ENCODE results near the gene ARRB1. TPM values are rescaled to one million over a fixed set of nuclear protein-coding genes. Genes with fewer than 3 reads are reported as not detected.

Gene ARRB1
- total RNA-seq = 10 to 100 TPM; 27.1 to 30.6 TPM

DNA sequence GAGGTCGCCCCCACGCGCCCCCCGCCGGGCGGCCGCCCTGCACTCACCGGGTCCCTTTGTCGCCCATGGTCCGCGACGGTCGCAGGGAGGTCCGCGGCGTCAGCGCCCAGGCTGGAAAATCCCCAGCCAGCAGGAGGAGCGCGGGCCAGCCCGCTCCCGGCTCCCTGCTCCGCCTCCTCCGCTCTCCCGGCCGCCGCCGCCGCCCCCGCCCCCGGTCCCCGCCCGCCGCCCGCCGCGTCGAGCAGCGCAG is at the start of gene ARRB1:
TSS of gene ARRB1 (minus strand) at position 121 of the 250 bp plus-strand sequence. CDS start at position 67, 54 bp downstream.
- Histone ChIP-seq H3K4me3 (peak within 1 kb of the TSS; percentile 84), H3K27ac (peak within 1 kb of the TSS in 1 of 2 donors; percentile 44), H3K4me1 (ENCODE audit: control insufficient read depth in 1 of 2, low read depth in 2 of 2) (peaks cover 18 to 54% of the 10 kb centered on the region in 2 donors), H3K9me3 (no peaks in the 10 kb centered on the region), H3K27me3 (replicated peaks; ENCODE audit: insufficient read depth) (no peaks in the 10 kb centered on the region), H3K36me3 (no peaks in the 10 kb centered on the region)
- no peak for DNase-seq (ENCODE audit: low spot score)
- peak; percentile 14 for ATAC-seq (ENCODE audit: insufficient number of reproducible peaks, low FRiP score, low read depth)
- no peak for TF ChIP-seq CTCF (IDR thresholded peaks at IDR 0.05)

DNA sequence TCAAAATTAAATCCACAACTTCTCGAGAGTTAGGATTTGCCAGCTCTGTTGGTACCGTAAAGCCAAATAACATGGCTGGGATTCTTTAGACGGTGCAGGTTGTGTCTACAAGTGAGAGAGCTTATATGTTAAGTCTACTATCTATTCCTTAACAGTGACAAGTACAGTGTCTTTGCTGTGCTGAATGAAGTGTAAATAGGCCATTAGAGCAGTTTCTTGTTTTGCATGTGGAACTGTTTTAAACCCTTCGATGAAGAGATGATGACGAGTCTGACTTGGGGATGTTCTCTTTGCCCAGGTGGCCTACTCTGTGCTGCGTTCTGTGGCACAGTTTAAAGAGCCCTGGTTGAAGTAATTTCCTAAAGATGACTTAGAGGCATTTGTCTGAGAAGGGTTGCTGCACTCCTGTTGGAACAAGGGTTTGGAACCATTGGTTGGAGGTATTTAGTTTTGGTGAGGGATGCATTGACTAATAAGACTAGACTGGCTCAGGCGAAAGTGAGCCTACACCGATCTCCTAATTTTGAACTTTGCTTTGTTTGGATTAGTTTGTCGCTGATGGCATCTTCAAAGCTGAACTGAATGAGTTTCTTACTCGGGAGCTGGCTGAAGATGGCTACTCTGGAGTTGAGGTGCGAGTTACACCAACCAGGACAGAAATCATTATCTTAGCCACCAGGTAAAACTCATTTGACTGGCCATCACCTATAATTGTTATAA is 48.8 kb upstream of the ARRB1 start:
- H3K4me1 ChIP-seq (ENCODE audit: control insufficient read depth in 1 of 2, low read depth in 2 of 2) = peaks cover 5 to 23% of the 10 kb centered on the region in 2 donors
- DNase-seq (ENCODE audit: low spot score) = no peak
- ATAC-seq (ENCODE audit: insufficient number of reproducible peaks, low FRiP score, low read depth) = no peak
- peaks cover 35% of the 10 kb centered on the region for H3K36me3 ChIP-seq
- H3K27me3 ChIP-seq (replicated peaks; ENCODE audit: insufficient read depth) = no peaks in the 10 kb centered on the region
- TF ChIP-seq CTCF (IDR thresholded peaks at IDR 0.05) = no peak
- H3K27ac ChIP-seq = peak overlapping the region; percentile 87 to 96
- no peaks in the 10 kb centered on the region for H3K9me3 ChIP-seq
- peak overlapping the region; percentile 82 for H3K4me3 ChIP-seq

DNA sequence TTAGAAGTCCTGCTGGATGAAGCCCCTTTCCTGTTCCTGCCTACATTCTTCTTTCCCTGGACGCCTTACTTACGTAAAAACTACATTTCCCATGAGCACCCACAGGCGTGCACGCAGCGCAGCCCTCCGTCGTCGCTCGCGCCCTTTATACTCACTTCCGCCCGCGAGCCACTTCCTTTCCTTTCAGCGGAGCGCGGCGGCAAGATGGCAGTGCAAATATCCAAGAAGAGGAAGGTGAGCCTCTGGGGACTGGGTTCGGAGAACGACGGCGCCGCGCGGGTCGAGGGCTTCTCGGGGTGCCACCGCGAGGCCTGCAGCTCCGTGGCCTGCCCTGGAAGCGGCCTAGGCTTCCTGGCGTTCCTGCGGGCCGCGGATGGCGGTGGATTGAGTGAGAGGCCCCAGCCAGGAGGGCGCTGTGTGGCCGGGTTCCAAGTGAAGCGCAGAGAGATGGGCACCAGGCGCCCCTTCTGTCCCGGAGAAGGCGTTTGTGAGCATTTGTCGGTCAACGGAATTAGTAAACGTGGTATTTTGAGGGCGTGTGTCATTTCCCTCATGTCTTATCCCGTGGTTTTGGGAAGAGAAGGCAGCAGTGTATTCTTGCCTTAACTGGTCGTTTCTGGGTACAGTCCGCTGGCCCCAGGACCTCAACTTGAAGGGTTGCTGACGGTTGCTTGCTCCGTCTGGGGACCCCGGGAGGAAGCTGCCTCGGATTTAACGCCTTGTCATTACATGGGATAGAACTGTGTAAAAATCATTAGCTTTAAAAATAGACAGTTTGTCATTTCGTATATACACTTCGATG is 48.1 kb upstream of the ARRB1 start, which contains the start of gene RPS3:
TSS of gene RPS3 (plus strand) at position 175 of the 802 bp plus-strand sequence. CDS start at position 205, 30 bp downstream.
- peaks cover 5 to 23% of the 10 kb centered on the region in 2 donors for H3K4me1 ChIP-seq (ENCODE audit: control insufficient read depth in 1 of 2, low read depth in 2 of 2)
- peak; percentile 81 for DNase-seq (ENCODE audit: low spot score)
- no peaks in the 10 kb centered on the region for H3K9me3 ChIP-seq
- ATAC-seq (ENCODE audit: insufficient number of reproducible peaks, low FRiP score, low read depth) = peak; percentile 90
- H3K27ac ChIP-seq = peak within 1 kb of the TSS; percentile 87 to 96
- no peaks in the 10 kb centered on the region for H3K27me3 ChIP-seq (replicated peaks; ENCODE audit: insufficient read depth)
- no peak for TF ChIP-seq CTCF (IDR thresholded peaks at IDR 0.05)
- peak within 1 kb of the TSS; percentile 82 for H3K4me3 ChIP-seq
- H3K36me3 ChIP-seq = peaks cover 28% of the 10 kb centered on the region

DNA sequence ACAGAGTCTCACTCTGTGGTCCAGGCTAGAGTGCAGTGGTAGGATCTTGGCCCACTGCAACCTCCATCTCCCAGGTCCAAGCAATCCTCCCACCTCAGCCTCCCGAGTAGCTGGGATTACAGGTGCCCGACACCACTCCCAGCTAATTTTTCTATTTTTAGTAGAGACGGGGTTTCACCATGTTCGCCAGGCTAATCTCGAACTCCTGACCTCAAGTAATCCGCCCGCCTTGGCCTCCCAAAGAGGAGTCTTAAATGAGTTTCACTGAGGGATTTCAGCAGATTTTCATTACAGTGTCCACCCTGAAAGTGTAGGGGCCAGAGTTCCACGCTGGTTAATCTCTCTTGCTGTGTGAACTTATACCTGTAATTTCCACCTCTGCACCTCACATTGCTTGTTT is 47.4 kb upstream of the ARRB1 start:
- no peak for TF ChIP-seq CTCF (IDR thresholded peaks at IDR 0.05)
- H3K36me3 ChIP-seq = peaks cover 21% of the 10 kb centered on the region
- peak overlapping the region in 1 of 2 donors; percentile 96 for H3K27ac ChIP-seq
- H3K4me1 ChIP-seq (ENCODE audit: control insufficient read depth in 1 of 2, low read depth in 2 of 2) = peaks cover 5 to 23% of the 10 kb centered on the region in 2 donors
- no peaks in the 10 kb centered on the region for H3K9me3 ChIP-seq
- no peaks in the 10 kb centered on the region for H3K27me3 ChIP-seq (replicated peaks; ENCODE audit: insufficient read depth)
- ATAC-seq (ENCODE audit: insufficient number of reproducible peaks, low FRiP score, low read depth) (no peak), DNase-seq (ENCODE audit: low spot score) (no peak)
- H3K4me3 ChIP-seq = no peak overlapping the region

- no peak for TF ChIP-seq CTCF (IDR thresholded peaks at IDR 0.05)
- Histone ChIP-seq H3K36me3 (no peaks in the 10 kb centered on the region), H3K27ac (no peak overlapping the region), H3K9me3 (no peaks in the 10 kb centered on the region), H3K4me3 (no peak overlapping the region), H3K27me3 (replicated peaks; ENCODE audit: insufficient read depth) (no peaks in the 10 kb centered on the region), H3K4me1 (ENCODE audit: control insufficient read depth in 1 of 2, low read depth in 2 of 2) (no peaks in the 10 kb centered on the region)
- DNase-seq (ENCODE audit: low spot score) (no peak), ATAC-seq (ENCODE audit: insufficient number of reproducible peaks, low FRiP score, low read depth) (no peak)
Measured at GRCh38 chr11:75394085-75394840, 42.8 kb upstream of the ARRB1 start.
